LHCN-M2 (cell line): Measurements from ENCODE around the gene FILIP1L. TPM values are rescaled to one million over a fixed set of nuclear protein-coding genes. Genes with fewer than 3 reads are reported as not detected.

Experiments used
- DNase-seq: peaks from one replicate; pipeline ENCODE4 v3.0.0-alpha.2; 2012; ENCODE audit warnings: low read depth
- total RNA-seq: library from RNA; depleted of rRNA; stranded (reverse); fragments of >200 nt; gene quantifications from 2 replicates; pipeline ENCODE4 v1.2.3, GENCODE V29; 2014

Gene FILIP1L
- total RNA-seq, 1 experiment from 2014 or later = 2.2 TPM

DNA sequence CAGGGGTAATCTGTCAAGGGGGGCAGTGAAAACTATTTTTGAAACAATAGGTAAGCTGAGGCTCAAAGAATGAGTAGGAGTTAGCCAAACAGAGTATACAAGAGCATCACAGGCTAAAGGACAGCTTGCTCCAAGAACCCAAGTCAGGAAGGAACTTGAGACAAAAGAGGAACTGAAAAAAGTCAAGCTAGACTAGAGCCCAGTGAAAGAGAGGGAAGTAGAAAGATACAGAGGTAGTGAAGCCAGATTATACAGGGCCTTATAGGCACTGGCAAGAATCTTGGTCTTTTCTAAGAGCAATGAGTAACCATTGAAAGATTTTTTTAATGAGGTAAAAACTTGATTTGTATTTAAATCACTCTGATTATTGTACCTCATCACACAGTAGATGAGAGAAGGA is 69.9 kb downstream of the FILIP1L start:
- DNase-seq = no peak

DNA sequence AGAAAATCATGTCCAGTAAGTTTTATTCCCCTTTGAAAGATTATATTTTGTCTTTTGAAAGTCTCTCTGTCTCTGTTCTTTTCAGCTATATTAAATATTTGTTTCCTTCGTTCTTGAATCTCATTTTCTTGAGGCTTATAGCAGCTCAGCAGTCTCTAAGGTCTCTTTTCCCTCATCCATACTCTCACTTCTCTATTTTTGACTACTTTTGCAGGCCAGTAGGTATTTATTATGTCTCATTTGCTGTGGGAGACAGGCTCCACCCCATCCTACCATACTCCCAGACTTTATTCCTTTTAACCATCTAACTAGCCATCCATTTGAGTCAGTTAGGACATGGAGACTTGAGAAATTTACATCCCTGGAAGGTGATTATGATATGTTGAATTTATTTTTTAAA is 71.0 kb downstream of the FILIP1L start:
- DNase-seq = no peak

- peak; percentile 74 for DNase-seq
Measured at GRCh38 chr3:100042166-100042981, 71.9 kb downstream of the FILIP1L start.

DNA sequence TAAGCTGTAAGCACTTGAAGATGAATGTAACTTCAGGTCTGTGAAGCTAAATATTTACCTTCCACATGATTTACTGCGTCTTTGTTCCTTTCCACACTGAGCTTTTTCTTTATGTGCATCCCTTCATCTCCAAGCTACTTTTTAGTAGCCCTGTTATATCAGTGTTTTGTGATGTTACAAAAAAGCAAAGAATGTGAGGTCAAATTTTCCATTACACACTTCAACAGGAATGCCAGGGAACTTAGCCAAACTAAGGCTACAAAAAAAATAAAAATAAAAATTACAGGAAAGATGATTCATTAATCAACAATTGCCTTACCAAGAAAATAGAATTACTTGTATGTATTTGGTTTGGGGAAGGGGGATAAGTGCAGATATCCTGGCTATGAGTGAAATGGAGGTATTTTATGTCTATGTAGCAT is 73.0 kb downstream of the FILIP1L start:
- peak; percentile 87 for DNase-seq

GRCh38 chr3:100040451-100041225 is 73.7 kb downstream of the FILIP1L start:
- peak; percentile 56 for DNase-seq

DNA sequence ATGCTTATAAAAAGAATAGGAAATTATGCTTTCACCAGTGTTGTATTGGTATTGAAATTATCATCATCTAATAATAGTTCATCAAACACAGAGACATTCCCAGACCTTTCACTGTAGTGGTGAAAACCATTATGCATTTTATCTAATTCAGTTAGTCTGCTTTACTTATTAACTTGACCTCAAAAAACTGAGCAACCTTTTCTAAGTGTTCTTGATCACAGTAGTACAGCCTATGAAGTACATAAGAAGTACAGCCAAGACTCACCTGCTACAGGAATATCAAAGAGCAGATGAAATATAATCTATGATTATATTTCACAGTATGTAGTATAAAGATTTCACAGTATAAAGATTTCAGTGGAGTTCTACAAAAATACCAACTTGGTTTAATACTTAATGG is 75.2 kb downstream of the FILIP1L start:
- DNase-seq = no peak

DNA sequence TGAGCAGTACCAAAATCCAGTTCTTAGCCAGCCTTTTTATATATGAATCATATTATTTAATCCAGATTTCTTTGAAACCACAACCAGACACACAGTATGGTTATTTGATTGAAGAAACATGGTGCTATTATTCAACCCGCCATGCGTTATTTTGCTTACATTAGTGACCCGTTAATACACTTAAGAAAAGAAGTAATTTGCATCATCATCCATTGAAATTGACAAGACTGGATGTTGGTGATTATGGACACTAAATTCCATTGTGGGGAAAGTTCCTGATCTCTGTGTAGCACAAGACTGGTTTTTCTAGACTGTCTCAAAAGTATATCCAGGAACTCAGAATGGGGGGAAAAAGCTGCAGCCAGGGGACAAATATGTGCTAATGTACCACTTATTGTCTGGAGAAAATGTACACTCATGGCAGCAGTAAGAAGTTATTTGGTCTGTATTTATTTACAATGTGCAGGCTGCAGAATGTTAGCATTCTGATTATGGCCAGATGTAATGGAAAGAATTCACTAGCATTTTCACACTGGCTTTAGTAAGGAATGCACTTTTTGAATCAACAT is 80.3 kb downstream of the FILIP1L start:
- no peak for DNase-seq

DNA sequence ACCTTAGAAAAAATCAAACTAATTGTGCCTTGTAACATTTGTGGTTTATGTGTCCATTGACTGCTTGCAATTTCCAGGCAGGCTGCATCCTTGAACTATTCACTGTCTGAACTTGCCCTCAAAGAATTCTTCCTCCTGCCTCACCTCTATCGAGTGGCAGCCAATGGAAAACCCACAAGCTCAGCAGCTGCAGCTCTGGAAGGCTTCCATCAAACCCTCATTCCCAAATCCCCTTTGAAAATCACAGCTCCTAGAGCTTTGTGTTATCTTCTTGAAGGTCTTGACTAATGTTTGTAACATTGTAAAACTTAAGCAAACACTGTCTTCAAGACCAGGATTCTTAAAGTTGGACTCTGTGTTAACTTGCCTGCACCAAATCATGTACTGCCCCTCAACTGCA is 81.1 kb downstream of the FILIP1L start:
- peak; percentile 90 for DNase-seq

- DNase-seq = peak; percentile 87
Measured at GRCh38 chr3:100032243-100032642, 82.1 kb downstream of the FILIP1L start.

- no peak for DNase-seq
Measured at GRCh38 chr3:100030914-100031425, 83.3 kb downstream of the FILIP1L start.

DNA sequence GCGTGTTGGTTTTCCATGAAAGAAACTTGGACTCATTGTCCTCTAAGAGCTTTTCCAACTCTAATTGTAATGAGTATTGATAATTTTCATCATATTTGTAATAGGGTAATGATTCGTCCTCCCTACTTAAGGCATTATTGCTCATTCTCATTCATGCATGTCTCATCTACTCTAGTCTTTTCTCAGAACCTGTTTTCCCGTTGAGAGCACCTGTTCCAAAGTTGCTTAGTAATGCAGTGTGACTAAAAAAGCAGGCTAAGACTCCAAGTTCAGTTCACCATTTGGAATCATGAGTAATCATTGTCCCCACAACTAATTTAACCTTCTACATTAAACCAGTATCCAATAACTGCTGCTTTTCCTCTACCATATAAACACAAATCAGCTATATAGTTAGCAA is 84.0 kb downstream of the FILIP1L start:
- peak; percentile 88 for DNase-seq

- no peak for DNase-seq
Measured at GRCh38 chr3:100029689-100030088, 84.6 kb downstream of the FILIP1L start.

DNA sequence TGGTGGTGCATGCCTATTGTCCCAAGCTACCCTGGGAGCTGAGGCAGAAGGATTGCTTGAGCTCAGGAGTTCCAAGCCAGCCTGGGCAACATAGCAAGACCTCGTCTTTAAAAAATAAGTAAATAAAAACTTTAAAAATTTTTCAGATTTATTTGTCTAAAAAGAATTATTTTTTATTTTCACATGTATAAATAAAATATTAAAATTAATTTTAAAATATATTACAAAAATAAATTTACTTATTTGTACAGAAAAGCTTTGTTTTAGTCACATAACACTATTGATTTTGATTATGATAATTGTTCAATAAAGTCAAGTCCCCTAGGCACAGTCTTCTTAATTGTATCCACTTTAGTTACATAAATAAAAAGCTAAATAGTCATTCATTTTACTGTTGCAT is 85.2 kb downstream of the FILIP1L start:
- DNase-seq = no peak

GRCh38 chr3:100027321-100027720 is 87.0 kb downstream of the FILIP1L start:
- no peak for DNase-seq

DNA sequence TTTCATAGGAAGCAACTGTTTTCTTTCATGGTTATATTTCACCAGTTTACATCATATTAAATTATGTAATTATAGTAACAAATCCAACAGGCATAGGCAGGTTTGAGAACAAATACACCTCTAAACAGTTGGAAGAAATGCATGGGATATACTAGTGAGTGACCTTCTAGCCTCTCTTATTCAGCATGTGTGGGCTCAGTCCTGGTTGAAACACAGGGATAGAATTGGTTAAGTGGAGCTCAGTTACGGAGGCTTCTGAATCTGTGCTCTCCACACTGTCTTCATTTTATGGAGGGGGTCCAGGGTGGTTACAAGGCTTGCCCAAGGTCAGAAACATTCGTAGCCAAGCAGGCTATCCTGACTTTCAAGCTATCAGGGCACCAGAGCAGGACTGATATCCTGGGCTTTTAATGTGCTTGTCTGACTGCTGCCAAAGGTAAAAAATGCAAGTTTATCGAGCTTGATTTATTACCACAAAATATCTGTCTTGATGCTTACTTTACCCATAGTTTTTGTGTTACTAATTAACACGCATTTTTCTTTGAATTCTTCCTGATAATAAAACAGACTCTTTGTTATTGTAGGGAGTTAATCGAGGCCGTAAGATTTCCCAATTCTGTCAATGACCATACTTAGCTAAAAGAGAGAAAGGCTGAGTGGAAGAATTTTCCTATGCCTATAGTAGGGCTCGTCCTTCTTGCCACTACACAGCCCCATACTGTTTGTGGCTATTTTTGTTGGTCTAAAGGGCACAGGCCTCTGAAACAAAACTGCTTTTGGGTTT is 89.6 kb downstream of the FILIP1L start:
- no peak for DNase-seq

DNA sequence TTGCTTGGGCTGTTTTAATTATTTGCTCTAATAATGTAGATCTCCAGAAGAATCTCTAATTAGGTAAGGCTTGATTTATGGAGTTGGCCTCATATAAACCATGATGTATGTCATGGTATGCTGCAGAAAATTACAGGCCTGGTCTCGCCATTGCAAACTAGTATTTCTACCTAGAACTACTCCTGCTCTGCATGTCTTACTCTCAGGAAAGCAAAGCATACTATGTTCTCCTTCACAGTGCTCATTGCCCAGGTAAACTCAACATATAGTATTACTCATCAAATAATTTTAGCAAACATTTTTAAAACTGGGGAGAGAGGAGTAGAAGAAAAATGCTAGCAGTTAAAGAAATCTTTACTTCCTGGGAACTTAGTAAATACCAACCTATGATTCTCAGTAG is 90.7 kb downstream of the FILIP1L start:
- no peak for DNase-seq

DNA sequence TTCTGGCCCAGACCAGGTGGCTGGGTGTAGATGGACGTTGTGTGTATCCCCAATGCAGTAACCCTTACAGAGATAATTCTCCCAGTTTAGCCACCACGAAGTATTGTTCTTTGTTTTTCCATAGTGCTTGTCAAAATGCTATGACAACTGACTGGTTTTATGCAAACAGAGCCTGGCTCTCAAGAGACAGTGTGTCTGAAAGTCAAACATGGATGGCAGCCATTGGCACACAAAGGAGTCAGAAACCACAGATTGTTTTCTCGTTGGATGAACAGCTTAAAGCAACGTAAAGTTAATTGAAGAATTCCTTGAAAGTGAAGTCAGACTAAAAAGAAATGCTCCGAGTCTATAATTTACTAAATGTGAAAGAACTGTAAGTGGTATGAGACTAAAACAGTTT is 91.2 kb downstream of the FILIP1L start:
- no peak for DNase-seq

- DNase-seq = no peak
Measured at GRCh38 chr3:100022506-100022905, 91.8 kb downstream of the FILIP1L start.

GRCh38 chr3:100020876-100021644 is 93.2 kb downstream of the FILIP1L start:
- DNase-seq = no peak

DNA sequence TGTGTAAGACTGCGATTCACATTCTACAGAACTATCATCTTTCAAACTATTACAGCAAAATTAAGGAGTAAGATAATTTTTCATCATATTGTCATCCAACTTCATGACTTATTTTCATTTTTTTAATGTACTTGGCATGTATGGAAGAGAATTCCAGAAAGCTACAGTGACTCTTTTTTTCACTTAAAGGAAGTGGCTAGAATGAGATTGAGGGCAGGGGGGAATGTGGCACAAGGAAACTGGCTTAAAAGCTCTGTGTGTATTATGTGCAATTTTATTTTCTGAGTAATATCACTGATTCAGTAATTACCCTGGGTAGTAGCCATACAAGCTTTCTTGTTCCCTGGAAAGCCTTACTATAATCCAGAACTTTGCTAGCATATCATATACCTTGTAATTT is 94.6 kb downstream of the FILIP1L start:
- no peak for DNase-seq

DNA sequence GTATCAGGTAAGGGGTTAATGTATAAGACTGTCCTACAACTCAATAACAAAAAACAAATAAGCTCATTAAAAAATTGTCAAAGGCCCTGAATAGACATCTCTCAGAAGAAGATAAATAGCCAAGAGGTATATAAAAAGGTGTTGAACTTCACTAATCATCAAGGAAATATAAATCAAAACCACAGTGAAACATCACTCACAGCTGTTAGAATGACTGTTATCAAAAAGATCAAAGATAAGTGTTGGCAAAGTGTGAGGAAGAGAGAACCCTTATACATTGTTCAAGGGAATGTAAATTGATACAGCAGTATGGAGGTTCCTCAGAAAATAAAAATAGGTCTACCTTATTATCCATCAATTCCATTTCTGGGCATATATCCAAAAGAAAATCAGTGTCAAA is 95.5 kb downstream of the FILIP1L start:
- DNase-seq = no peak
